Thyroid gland (tissue), 4 donors: ENCODE data around the gene TTC3.

Source experiments
- POLR2A ChIP-seq, 2 donors: fragments of 450-650 bp; IDR thresholded peaks; one replicate each; pipeline ENCODE4 v1.6.1; 2017; ENCODE audit warnings: antibody characterized with exemption in 2 of 2, mild to moderate bottlenecking in 2 of 2, moderate library complexity in 1 of 2
- TF ChIP-seq, protein P1 (sequence below), 6 experiments: fragments of 200-600 bp in 3 of 6; fragments of 450-650 bp in 3 of 6; sonication (generic) in 3 of 6; IDR thresholded peaks; one replicate each; pipeline ENCODE4 v1.5.1; 2016 to 2019; ENCODE audit warnings: antibody characterized with exemption in 6 of 6, mild to moderate bottlenecking in 2 of 6, inconsistent platforms in 1 of 6, moderate library complexity in 1 of 6

GRCh38 chr21:37172646-37173045 lies 99.6 kb downstream of the TTC3 start:
- TF ChIP-seq, protein P1, sequence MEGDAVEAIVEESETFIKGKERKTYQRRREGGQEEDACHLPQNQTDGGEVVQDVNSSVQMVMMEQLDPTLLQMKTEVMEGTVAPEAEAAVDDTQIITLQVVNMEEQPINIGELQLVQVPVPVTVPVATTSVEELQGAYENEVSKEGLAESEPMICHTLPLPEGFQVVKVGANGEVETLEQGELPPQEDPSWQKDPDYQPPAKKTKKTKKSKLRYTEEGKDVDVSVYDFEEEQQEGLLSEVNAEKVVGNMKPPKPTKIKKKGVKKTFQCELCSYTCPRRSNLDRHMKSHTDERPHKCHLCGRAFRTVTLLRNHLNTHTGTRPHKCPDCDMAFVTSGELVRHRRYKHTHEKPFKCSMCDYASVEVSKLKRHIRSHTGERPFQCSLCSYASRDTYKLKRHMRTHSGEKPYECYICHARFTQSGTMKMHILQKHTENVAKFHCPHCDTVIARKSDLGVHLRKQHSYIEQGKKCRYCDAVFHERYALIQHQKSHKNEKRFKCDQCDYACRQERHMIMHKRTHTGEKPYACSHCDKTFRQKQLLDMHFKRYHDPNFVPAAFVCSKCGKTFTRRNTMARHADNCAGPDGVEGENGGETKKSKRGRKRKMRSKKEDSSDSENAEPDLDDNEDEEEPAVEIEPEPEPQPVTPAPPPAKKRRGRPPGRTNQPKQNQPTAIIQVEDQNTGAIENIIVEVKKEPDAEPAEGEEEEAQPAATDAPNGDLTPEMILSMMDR (IDR thresholded peaks at IDR 0.05) = no peak
- no peak for TF ChIP-seq POLR2A (IDR thresholded peaks at IDR 0.05)
